Heart right ventricle (tissue), 16 donors: Measurements from ENCODE around the gene FA2H. TPM values are rescaled to one million over a fixed set of nuclear protein-coding genes. Genes with fewer than 3 reads are reported as not detected.

ENCODE experiments used
- ATAC-seq, 8 donors: fragments of 200-7000 bp; cut with Tn5 transposase; one replicate each; pipeline ENCODE4 v1.9.1; 2020; ENCODE audit warnings: mild to moderate bottlenecking in 8 of 8, moderate library complexity in 8 of 8, moderate number of reproducible peaks in 1 of 8
- DNase-seq, 2 donors: peaks; one replicate each; pipeline ENCODE4 v3.0.0-alpha.2; 2020
- H3K27ac ChIP-seq, 10 donors: fragments of 200-600 bp; sonication (generic) in 2 of 10; one replicate each; pipeline versions ENCODE4 v1.5.0 to v1.8.0; 2020 to 2022; ENCODE audit warnings: mild to moderate bottlenecking in 3 of 10
- H3K27me3 ChIP-seq, 7 donors: fragments of 200-600 bp; one replicate each; pipeline ENCODE4 v1.8.0; 2021 to 2022; ENCODE audit warnings: mild to moderate bottlenecking in 2 of 7
- H3K36me3 ChIP-seq, 9 donors: fragments of 200-600 bp; sonication (generic) in 1 of 9; one replicate each; pipeline versions ENCODE4 v1.5.0 to v1.8.0; 2020 to 2022; ENCODE audit warnings: mild to moderate bottlenecking in 2 of 9
- H3K4me1 ChIP-seq, 9 donors: fragments of 200-600 bp; sonication (generic) in 1 of 9; one replicate each; pipeline versions ENCODE4 v1.5.0 to v1.8.0; 2020 to 2022; ENCODE audit warnings: mild to moderate bottlenecking in 4 of 9
- H3K4me3 ChIP-seq, 10 donors: fragments of 200-600 bp; sonication (generic) in 2 of 10; one replicate each; pipeline versions ENCODE4 v1.5.0 to v1.8.0; 2020 to 2022; ENCODE audit warnings: mild to moderate bottlenecking in 7 of 10, moderate library complexity in 2 of 10
- H3K9me3 ChIP-seq, 11 donors: fragments of 200-600 bp in 10 of 11; sonication (generic) in 2 of 11; one replicate each; pipeline versions ENCODE4 v1.5.0 to v1.8.0; 2013 to 2022; ENCODE audit warnings: mild to moderate bottlenecking in 2 of 11, control low read depth in 1 of 11, moderate library complexity in 1 of 11
- WGBS, 2 donors: extraction: QIAGEN DNeasy Blood & Tissue Kit; methylation state at CpG; one replicate each; pipeline ENCODE4 v1.1.7; 2013; ENCODE audit warnings: inconsistent platforms in 1 of 2; 5-methylcytosine and 5-hydroxymethylcytosine counted together
- intact Hi-C, 10 donors: fragments of 100-400 bp; cut with DNase I; formaldehyde crosslinking; loops; one replicate each; pipeline versions ENCODE4 v1.11.1 to v1.14.2; 2022
- polyA plus RNA-seq, 2 donors: library from polyadenylated mRNA; stranded (reverse); fragments of 200-250 nt; gene quantifications; one replicate each; pipeline ENCODE4 v1.2.3, GENCODE V29; 2013
- total RNA-seq, 10 donors: library from RNA; stranded (reverse); fragmentation: NEBNext Ultra II Directional in 3 of 10; extraction: Animal tissue kit (Norgen Biotek cat#: 25700) in 3 of 10; gene quantifications; one replicate each; pipeline versions ENCODE4 v1.2.1 to v1.2.4, GENCODE V29; 2021 to 2023
- TF ChIP-seq, protein P1 (sequence below), 9 donors: fragments of 200-600 bp; sonication (generic) in 2 of 9; IDR thresholded peaks; one replicate each; pipeline versions ENCODE4 v1.5.0 to v1.8.0; 2021 to 2022; ENCODE audit warnings: antibody characterized with exemption in 9 of 9, mild to moderate bottlenecking in 5 of 9, moderate library complexity in 1 of 9
- donor health status: Arrhythmogenic right ventricular cardiomyopathy.
- donor health status: ischemic (EF 13 %, LVEDD 7.1; RV severe dilation, severe dysfunction).
- donor health status: healthy with polysubstance abuse.
- donor health status: DM: no; HTN: yes; CAD: no.
- donor health status: DM: no; HTN: no; CAD: no.
- donor health status: ischemic (EF 25% LVEDD 6.9; RV normal size, moderate dysfunction).
- donor health status: ischemic (EF 25% LVEDD 5.7; RV mildly dilated, moderate dysfunction).
- donor health status: healthy.
- donor health status: DM: yes; HTN: yes; CAD: no.
- donor health status: Ischemic cardiomyopathy.
- donor health status: ischemic (EF 35%, LVEDD 5.7; RV mildly dilated, moderate dysfunction).
- donor health status: nonischemic (EF 11% LVEDD 7.7; RV severe dilation, severe dysfunction).
- donor health status: DM: yes; HTN: yes; CAD: no.
- donor health status: PGD.
- donor health status: ischemic (EF 29% LVEDD 5.4; RV normal size, mild dysfunction).
- donor health status: nonischemic (EF 23%, LVEDD 6.1; RV moderate dilation, normal function).

The FA2H gene
- total and polyA plus RNA-seq, 12 donors = 0.04 to 0.41 (median 0.15) TPM; not detected in 9

DNA sequence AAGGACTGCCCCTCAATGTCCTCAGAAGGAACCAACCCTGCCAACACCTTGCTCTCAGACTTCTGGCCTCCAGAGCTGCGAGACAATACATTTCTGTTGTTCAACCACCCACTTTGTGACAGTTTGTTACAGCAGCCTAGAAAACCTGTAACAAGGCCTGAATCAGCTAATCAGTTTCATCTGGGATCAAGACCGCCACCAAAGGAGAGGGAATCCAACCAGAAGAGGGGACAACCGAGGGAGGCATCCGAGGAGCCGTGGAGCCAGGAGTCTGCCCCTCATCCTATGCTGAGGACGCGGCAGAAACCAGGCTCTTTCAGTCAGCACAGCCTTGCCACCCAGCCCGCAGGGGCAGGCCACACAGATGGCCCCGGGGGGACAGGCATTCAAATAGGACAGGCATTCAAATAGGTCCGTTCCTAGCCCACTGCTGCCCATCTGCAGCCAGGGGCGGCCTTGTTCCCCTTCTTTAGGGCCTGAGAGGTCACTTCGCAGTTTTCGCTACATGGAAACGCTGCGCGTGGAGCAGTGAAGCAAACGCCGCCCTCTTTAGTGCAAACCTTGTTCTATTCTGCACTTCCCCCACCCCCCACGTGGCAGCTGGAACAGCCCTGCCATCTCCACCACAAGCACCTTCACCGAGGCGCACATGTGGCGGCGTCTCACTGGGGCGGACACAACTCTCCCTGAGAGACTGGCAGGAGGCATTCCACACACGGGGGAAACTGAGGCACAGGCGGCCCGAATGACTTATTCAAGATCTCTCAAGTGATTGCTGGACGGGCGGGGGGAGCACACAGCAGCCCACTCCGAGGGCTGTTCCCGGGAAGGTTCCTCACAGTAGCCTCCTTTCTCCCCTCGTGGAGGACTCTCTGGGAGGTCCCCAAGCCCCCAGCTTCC, 26.7 kb downstream of the FA2H start:
- 81 to 83% methylated on average over 31 to 32 of the region's 32 CpGs for WGBS, 2 donors
- no peak overlapping the region for H3K27ac ChIP-seq

DNA sequence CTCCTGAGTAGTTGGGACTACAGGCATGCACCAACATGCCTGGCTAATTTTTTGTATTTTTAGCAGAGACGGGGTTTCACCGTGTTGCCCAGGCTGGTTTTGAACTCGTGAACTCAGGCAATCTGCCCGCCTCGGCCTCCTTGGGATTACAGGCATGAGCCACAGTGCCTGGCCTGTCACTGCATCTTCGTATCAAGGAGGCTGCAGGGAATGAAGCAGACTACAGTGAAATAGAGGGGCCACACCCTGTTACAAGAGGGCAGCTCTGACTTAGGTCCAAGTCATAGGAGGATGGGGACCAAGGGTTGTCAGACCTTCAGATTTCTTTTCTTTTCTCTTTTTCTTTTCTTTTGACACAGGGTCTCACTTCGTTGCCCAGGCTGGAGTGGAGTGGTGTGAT, 28.7 kb downstream of the FA2H start:
- H3K9me3 ChIP-seq = no peaks in the 10 kb centered on the region
- TF ChIP-seq, protein P1, sequence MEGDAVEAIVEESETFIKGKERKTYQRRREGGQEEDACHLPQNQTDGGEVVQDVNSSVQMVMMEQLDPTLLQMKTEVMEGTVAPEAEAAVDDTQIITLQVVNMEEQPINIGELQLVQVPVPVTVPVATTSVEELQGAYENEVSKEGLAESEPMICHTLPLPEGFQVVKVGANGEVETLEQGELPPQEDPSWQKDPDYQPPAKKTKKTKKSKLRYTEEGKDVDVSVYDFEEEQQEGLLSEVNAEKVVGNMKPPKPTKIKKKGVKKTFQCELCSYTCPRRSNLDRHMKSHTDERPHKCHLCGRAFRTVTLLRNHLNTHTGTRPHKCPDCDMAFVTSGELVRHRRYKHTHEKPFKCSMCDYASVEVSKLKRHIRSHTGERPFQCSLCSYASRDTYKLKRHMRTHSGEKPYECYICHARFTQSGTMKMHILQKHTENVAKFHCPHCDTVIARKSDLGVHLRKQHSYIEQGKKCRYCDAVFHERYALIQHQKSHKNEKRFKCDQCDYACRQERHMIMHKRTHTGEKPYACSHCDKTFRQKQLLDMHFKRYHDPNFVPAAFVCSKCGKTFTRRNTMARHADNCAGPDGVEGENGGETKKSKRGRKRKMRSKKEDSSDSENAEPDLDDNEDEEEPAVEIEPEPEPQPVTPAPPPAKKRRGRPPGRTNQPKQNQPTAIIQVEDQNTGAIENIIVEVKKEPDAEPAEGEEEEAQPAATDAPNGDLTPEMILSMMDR (IDR thresholded peaks at IDR 0.05) = no peak
- H3K4me1 ChIP-seq = peaks cover 0 to 3% (median 0%) of the 10 kb centered on the region in 9 donors
- H3K4me3 ChIP-seq = no peak overlapping the region
- no peaks in the 10 kb centered on the region for H3K36me3 ChIP-seq
- peaks cover 0 to 29% (median 7%) of the 10 kb centered on the region in 7 donors for H3K27me3 ChIP-seq
- 74 to 94% methylated on average over 7 of the region's 7 CpGs for WGBS, 2 donors
- intact Hi-C loops = no loop called here
- DNase-seq (no peak), ATAC-seq (no peak)
- H3K27ac ChIP-seq = no peak overlapping the region

More for the DNA sequence above, 26.7 kb downstream of the FA2H start:
- DNase-seq = no peak
- TF ChIP-seq, protein P1 (IDR thresholded peaks at IDR 0.05) = no peak
- Histone ChIP-seq H3K9me3 (no peaks in the 10 kb centered on the region), H3K4me1 (no peaks in the 10 kb centered on the region), H3K36me3 (no peaks in the 10 kb centered on the region), H3K4me3 (no peak overlapping the region), H3K27me3 (peaks cover 0 to 40% (median 13%) of the 10 kb centered on the region in 7 donors)
- intact Hi-C loops = no loop called here
- ATAC-seq = no peak

DNA sequence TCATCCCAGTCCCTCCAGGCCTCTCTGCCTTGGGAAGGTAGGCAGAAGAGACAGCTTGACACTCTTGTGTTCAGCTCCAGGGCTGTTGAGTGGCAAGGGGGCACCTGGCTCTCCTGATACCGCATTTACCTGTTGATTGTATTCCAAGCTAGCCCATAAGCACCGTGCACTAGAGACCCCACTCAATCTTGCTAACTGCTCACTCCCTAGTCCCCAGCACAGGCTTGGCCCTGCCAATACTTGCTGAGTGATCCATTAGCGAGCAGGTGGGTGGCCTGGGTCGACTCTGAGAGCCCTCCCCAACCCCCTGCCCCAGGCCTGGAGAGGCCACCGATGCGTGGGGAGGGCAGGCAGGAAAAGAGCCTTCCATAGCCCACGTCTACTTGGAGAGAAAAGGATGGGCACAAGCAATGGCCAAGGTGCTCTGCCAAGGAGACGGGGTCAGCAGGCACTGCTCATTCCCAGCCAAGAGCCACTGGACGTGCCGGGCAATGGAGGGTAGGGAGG, 29.5 kb downstream of the FA2H start:
- intact Hi-C loops = no loop called here
- no peak overlapping the region for H3K4me3 ChIP-seq
- H3K27me3 ChIP-seq = peaks cover 0 to 29% (median 7%) of the 10 kb centered on the region in 7 donors
- TF ChIP-seq, protein P1 (IDR thresholded peaks at IDR 0.05) = no peak
- no peak for ATAC-seq
- H3K36me3 ChIP-seq = no peaks in the 10 kb centered on the region
- no peak overlapping the region for H3K27ac ChIP-seq
- H3K9me3 ChIP-seq = no peaks in the 10 kb centered on the region
- H3K4me1 ChIP-seq = peaks cover 0 to 3% (median 0%) of the 10 kb centered on the region in 9 donors
- 78 to 84% methylated on average over 10 of the region's 10 CpGs for WGBS, 2 donors
- DNase-seq = no peak

DNA sequence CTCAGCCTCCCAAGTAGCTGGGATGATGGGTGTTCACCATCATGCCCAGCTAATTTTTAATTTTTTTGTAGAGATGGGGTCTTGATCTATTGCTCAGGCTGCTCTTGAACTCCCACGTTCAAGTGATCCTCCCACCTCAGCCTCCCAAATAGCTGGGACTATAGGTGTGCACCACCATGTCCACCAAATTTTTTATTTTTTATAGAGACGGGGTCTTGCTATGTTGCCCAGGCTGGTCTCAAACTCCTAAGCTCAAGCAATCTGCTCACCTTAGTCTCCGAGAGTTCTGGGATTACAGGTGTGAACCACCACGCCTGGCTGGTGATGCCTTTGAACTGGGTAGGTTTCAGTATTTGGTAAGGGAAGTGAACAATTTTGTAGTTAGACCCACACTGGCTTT, 30.1 kb downstream of the FA2H start:
- WGBS, 2 donors = 89 to 97% methylated on average over 4 of the region's 4 CpGs
- H3K27ac ChIP-seq = no peak overlapping the region
- peaks cover 0 to 3% (median 0%) of the 10 kb centered on the region in 9 donors for H3K4me1 ChIP-seq
- H3K9me3 ChIP-seq = no peaks in the 10 kb centered on the region
- H3K27me3 ChIP-seq = peaks cover 0 to 34% (median 7%) of the 10 kb centered on the region in 7 donors
- ATAC-seq (no peak), DNase-seq (no peak)
- no peaks in the 10 kb centered on the region for H3K36me3 ChIP-seq
- intact Hi-C loops = no loop called here
- no peak overlapping the region for H3K4me3 ChIP-seq
- TF ChIP-seq, protein P1 (IDR thresholded peaks at IDR 0.05) = no peak
